Panc1 (cell line): ENCODE data around the gene BTBD19. TPM values are rescaled to one million over a fixed set of nuclear protein-coding genes. Genes with fewer than 3 reads are reported as not detected.

Source experiments
- ATAC-seq: fragments of 200-7000 bp; cut with Tn5 transposase; 2 replicates; pipeline ENCODE4 v1.9.1; 2020; ENCODE audit warnings: mild to moderate bottlenecking, moderate library complexity
- BruUV-seq: library from RNA; stranded (reverse); fragments of 400-500 nt; replicated peaks from 2 replicates; lab custom pipeline; 2021; lab: Mats Ljungman, UMichigan
- CTCF ChIA-PET: fragments of 300-600 bp; sonication (Branson Sonifier 250); formaldehyde crosslinking; loops from one replicate; lab custom pipeline; 2022; ENCODE audit warnings: antibody characterized with exemption; lab: Charles Lee
- POLR2A ChIA-PET: fragments of 300-600 bp; sonication (Branson Sonifier 250); formaldehyde crosslinking; loops from one replicate; lab custom pipeline; 2022; ENCODE audit warnings: antibody characterized with exemption; lab: Charles Lee
- DNase-seq: peaks from one replicate; pipeline ENCODE4 v3.0.0-alpha.2; 2010; ENCODE audit warnings: low read depth, low spot score
- H3K27ac ChIP-seq: 2 replicates; pipeline ENCODE4 v1.5.1; 2011; ENCODE audit warnings: mild to moderate bottlenecking, low read length, inconsistent platforms
- H3K27me3 ChIP-seq: fragments of 200-500 bp; sonication (Bioruptor generic); 2 replicates; pipeline ENCODE4 v1.6.0; 2014; ENCODE audit warnings: low read length, inconsistent platforms; ENCODE audit not compliant: control insufficient read depth, insufficient read depth
- H3K36me3 ChIP-seq: fragments of 200-500 bp; sonication (Bioruptor generic); 2 replicates; pipeline ENCODE4 v1.5.1; 2014; ENCODE audit warnings: inconsistent platforms, mild to moderate bottlenecking, low read length, moderate library complexity; ENCODE audit not compliant: control insufficient read depth, insufficient read depth
- H3K4me1 ChIP-seq: 2 replicates; pipeline ENCODE4 v1.5.1; 2011; ENCODE audit warnings: inconsistent platforms, mild to moderate bottlenecking, low read length, moderate library complexity; ENCODE audit not compliant: control insufficient read depth, insufficient read depth
- H3K4me3 ChIP-seq, 2 experiments: 2 replicates each; pipeline ENCODE4 v1.5.1; 2011 to 2012; ENCODE audit warnings: low read depth in 2 of 2, low read length in 2 of 2, mild to moderate bottlenecking in 2 of 2, inconsistent platforms in 1 of 2, moderate library complexity in 1 of 2
- H3K9me3 ChIP-seq: fragments of 200-500 bp; sonication (Bioruptor generic); 2 replicates; pipeline ENCODE4 v1.5.1; 2014; ENCODE audit warnings: low read depth, mild to moderate bottlenecking, inconsistent platforms, low read length, moderate library complexity; ENCODE audit not compliant: control insufficient read depth, insufficient read depth
- POLR2AphosphoS5 ChIP-seq: IDR thresholded peaks from 2 replicates; pipeline ENCODE4 v1.6.1; 2012; ENCODE audit warnings: mild to moderate bottlenecking, low read depth, low read length, moderate library complexity
- SIN3A ChIP-seq: IDR thresholded peaks from 2 replicates; pipeline ENCODE4 v1.6.1; 2012; ENCODE audit warnings: low read depth, mild to moderate bottlenecking, low read length, moderate library complexity, borderline replicate concordance; ENCODE audit not compliant: insufficient read depth
- TCF7L2 ChIP-seq: IDR thresholded peaks from 2 replicates; pipeline ENCODE4 v1.6.1; 2011; ENCODE audit warnings: mild to moderate bottlenecking, low read depth, low read length, inconsistent platforms
- in situ Hi-C: cut with HindIII; loops from 2 replicates; pipeline ENCODE4 v1.10.0; 2016; ENCODE audit warnings: low sequenced_read_pairs, low pct_unique_long_range_greater_than_20kb
- intact Hi-C: fragments of 100-400 bp; cut with micrococcal nuclease; formaldehyde crosslinking; loops from one replicate; pipeline ENCODE4 v1.10.0; 2022; ENCODE audit not compliant: unreplicated experiment
- total RNA-seq: library from RNA; stranded (reverse); gene quantifications from one replicate; pipeline ENCODE4 v1.2.1, GENCODE V29; 2021; ENCODE audit not compliant: unreplicated experiment
- TF ChIP-seq, protein P1 (sequence below): fragments of 450-650 bp; IDR thresholded peaks from 2 replicates; pipeline ENCODE4 v1.5.1; 2017; ENCODE audit warnings: mild to moderate bottlenecking
- TF ChIP-seq, protein P2 (sequence below), 2 experiments: IDR thresholded peaks; 2 replicates each; pipeline ENCODE4 v1.6.1; 2011 to 2012; ENCODE audit warnings: low read depth in 2 of 2, control low read depth in 1 of 2, low read length in 1 of 2, mild to moderate bottlenecking in 1 of 2, moderate library complexity in 1 of 2; ENCODE audit not compliant: insufficient read depth in 1 of 2

BTBD19 gene
- total RNA-seq, 1 experiment from 2014 or later = 2.6 TPM

DNA sequence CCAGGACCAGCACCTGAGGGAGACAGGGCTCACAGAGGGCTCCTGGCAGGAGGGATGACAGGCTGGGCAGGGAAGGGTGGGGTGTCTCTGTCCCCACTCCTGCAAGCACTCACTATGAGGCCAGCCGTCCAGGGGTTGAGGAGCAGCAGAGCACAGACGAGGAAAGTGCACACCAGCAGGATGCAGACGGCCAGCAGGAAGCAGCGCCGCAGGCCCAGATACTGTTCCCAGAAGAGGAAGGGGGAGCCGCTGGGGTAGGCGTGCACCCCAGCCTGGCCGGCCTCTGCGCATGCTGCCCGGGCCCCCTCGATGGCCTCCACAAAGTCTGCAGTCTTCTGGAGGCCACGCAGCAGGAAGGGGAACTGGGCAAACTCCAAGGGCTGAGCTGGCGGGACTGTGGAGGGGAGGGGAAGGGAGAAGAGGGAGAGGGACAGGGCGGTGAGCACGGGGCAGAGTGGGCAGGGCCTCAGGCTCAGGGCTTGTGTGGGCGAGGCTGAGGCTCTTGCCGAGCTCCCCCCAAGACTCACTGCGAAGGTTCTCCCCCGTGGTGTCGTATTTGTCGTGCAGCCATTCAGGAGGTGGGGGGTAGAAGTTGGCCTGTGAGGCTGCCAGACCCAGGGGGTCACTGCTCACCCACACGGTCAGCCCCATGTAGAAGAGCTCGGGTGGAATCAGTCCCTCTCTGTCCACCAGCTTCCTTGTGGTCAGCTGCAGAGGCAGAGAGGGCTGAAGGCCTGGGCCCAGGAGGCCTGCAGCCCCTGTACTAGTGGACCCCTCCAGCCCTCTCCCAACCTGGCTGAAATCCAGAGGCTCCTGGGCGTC is 18.3 kb downstream of the BTBD19 start:
- ATAC-seq = no peak
- no peaks in the 10 kb centered on the region for H3K36me3 ChIP-seq
- TF ChIP-seq SIN3A (no peak), TCF7L2 (no peak), POLR2AphosphoS5 (no peak)
- TF ChIP-seq, protein P1, sequence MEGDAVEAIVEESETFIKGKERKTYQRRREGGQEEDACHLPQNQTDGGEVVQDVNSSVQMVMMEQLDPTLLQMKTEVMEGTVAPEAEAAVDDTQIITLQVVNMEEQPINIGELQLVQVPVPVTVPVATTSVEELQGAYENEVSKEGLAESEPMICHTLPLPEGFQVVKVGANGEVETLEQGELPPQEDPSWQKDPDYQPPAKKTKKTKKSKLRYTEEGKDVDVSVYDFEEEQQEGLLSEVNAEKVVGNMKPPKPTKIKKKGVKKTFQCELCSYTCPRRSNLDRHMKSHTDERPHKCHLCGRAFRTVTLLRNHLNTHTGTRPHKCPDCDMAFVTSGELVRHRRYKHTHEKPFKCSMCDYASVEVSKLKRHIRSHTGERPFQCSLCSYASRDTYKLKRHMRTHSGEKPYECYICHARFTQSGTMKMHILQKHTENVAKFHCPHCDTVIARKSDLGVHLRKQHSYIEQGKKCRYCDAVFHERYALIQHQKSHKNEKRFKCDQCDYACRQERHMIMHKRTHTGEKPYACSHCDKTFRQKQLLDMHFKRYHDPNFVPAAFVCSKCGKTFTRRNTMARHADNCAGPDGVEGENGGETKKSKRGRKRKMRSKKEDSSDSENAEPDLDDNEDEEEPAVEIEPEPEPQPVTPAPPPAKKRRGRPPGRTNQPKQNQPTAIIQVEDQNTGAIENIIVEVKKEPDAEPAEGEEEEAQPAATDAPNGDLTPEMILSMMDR = no peak
- TF ChIP-seq, protein P2, sequence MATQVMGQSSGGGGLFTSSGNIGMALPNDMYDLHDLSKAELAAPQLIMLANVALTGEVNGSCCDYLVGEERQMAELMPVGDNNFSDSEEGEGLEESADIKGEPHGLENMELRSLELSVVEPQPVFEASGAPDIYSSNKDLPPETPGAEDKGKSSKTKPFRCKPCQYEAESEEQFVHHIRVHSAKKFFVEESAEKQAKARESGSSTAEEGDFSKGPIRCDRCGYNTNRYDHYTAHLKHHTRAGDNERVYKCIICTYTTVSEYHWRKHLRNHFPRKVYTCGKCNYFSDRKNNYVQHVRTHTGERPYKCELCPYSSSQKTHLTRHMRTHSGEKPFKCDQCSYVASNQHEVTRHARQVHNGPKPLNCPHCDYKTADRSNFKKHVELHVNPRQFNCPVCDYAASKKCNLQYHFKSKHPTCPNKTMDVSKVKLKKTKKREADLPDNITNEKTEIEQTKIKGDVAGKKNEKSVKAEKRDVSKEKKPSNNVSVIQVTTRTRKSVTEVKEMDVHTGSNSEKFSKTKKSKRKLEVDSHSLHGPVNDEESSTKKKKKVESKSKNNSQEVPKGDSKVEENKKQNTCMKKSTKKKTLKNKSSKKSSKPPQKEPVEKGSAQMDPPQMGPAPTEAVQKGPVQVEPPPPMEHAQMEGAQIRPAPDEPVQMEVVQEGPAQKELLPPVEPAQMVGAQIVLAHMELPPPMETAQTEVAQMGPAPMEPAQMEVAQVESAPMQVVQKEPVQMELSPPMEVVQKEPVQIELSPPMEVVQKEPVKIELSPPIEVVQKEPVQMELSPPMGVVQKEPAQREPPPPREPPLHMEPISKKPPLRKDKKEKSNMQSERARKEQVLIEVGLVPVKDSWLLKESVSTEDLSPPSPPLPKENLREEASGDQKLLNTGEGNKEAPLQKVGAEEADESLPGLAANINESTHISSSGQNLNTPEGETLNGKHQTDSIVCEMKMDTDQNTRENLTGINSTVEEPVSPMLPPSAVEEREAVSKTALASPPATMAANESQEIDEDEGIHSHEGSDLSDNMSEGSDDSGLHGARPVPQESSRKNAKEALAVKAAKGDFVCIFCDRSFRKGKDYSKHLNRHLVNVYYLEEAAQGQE (IDR thresholded peaks at IDR 0.05; ENCODE audit: insufficient read depth in 1 of 2, low read depth in 2 of 2, low read length in 1 of 2) = no peak
- no peak for DNase-seq
- no peaks in the 10 kb centered on the region for H3K27me3 ChIP-seq
- no peak overlapping the region for H3K4me3 ChIP-seq
- no TSS peak for BruUV-seq
- ChIA-PET CTCF (no interaction called here), POLR2A (interaction anchor here (0.6 kb wide), 2 partner anchors 96 to 1531 kb away, joined by 3 read pairs; partner anchors contain the start of gene RNU5D-1)
- no peaks in the 10 kb centered on the region for H3K4me1 ChIP-seq
- H3K9me3 ChIP-seq = no peaks in the 10 kb centered on the region
- in situ Hi-C loops = no loop called here
- H3K27ac ChIP-seq = no peak overlapping the region
- intact Hi-C loops = no loop called here

DNA sequence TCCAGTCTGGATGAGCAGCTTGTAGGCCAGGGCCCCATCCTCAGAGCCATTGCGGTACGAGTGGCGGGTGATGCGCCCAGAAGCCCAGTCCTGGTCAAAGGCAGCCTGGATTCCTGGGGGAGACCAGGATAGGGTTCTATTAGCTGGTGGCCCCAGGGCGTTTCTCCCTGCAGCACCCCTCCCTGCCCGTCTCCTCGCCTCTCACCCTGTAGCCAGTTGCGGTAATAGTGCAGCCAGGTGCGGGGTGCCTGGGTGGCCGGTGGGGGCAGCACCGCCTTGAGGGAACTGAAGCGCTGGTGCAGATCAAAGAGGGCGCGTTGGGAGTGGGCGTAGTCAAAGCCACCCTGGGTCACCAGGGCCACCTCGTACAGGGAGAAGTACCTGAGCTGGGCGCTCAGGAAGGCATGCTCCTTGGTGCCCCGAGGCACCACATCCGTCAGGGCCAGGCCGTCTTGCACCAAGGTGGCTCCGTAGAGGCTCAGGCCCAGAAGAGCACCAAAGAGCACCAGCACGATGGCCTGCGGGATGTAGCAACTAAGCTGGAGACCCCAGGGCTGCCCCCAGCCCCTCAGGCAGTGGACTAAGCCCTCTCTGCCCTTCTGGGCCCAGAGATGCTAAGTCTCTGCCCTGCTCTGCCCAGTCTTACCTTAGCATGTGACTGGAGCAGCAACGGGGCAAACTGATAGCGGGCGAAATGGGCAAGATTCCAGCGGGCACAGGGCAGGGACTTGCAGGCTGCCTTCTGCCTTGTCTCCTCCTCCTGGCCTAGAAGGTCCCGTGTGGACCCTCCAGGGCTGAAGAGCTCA is 19.1 kb downstream of the BTBD19 start:
- H3K9me3 ChIP-seq = no peaks in the 10 kb centered on the region
- H3K4me1 ChIP-seq = no peaks in the 10 kb centered on the region
- intact Hi-C loops = no loop called here
- no peak for DNase-seq
- in situ Hi-C loops = no loop called here
- ATAC-seq = no peak
- CTCF ChIA-PET = no interaction called here
- TF ChIP-seq, protein P1 = no peak
- TF ChIP-seq POLR2AphosphoS5 = no peak
- no peak for TF ChIP-seq SIN3A
- TF ChIP-seq, protein P2 (IDR thresholded peaks at IDR 0.05; ENCODE audit: insufficient read depth in 1 of 2, low read depth in 2 of 2, low read length in 1 of 2) = no peak
- no peak for TF ChIP-seq TCF7L2
- no peaks in the 10 kb centered on the region for H3K36me3 ChIP-seq
- H3K4me3 ChIP-seq = no peak overlapping the region
- BruUV-seq = no TSS peak
- no peak overlapping the region for H3K27ac ChIP-seq
- no peaks in the 10 kb centered on the region for H3K27me3 ChIP-seq
- POLR2A ChIA-PET = interaction anchor here (0.6 kb wide), 2 partner anchors 97 to 1532 kb away, joined by 3 read pairs; partner anchors contain the start of gene RNU5D-1
